Prostate gland (tissue), 2 donors: ENCODE results near the gene LRRC30. TPM values are rescaled to one million over a fixed set of nuclear protein-coding genes. Genes with fewer than 3 reads are reported as not detected.

Experiments
- DNase-seq: peaks from one replicate; pipeline ENCODE4 v3.0.0-alpha.2; 2019; ENCODE audit warnings: low spot score
- H3K27ac ChIP-seq, 2 donors: fragments of 200-600 bp; sonication (generic); 2 replicates each; pipeline ENCODE4 v1.5.1; 2017 to 2019
- H3K27me3 ChIP-seq: fragments of 200-600 bp; sonication (generic); replicated peaks from 2 replicates; pipeline ENCODE4 v1.5.1; 2019; ENCODE audit not compliant: insufficient read depth
- H3K36me3 ChIP-seq, 2 donors: fragments of 200-600 bp; sonication (generic); 1 replicate in 1 of 2; 2 replicates in 1 of 2; pipeline versions ENCODE4 v1.5.1 to v1.8.1; 2017 to 2019
- H3K4me1 ChIP-seq: fragments of 200-600 bp; sonication (generic); replicated peaks from 2 replicates; pipeline ENCODE4 v1.5.1; 2019
- H3K4me3 ChIP-seq, 2 donors: fragments of 200-600 bp; sonication (generic); 2 replicates each; pipeline ENCODE4 v1.5.1; 2017 to 2019
- H3K9me3 ChIP-seq: fragments of 200-600 bp; sonication (generic); 2 replicates; pipeline ENCODE4 v1.5.1; 2017
- POLR2A ChIP-seq: fragments of 450-650 bp; IDR thresholded peaks from one replicate; pipeline ENCODE4 v1.6.1; 2016; ENCODE audit warnings: antibody characterized with exemption, mild to moderate bottlenecking
- POLR2AphosphoS5 ChIP-seq: sonication (generic); formaldehyde crosslinking; IDR thresholded peaks from one replicate; pipeline ENCODE4 v1.6.1; 2017; ENCODE audit warnings: antibody characterized with exemption
- WGBS: methylation state at CpG from one replicate; pipeline ENCODE4 v1.1.5; 2018; 5-methylcytosine and 5-hydroxymethylcytosine counted together
- intact Hi-C: fragments of 100-400 bp; cut with DNase I; formaldehyde crosslinking; loops from one replicate; pipeline ENCODE4 v1.14.2; 2022
- total RNA-seq, 2 donors: library from RNA; depleted of rRNA; stranded (reverse); fragments of >200 nt; gene quantifications; one replicate each; pipeline ENCODE4 v1.1.0, GENCODE V29; 2016
- TF ChIP-seq, protein P1 (sequence below), 4 experiments: fragments of 200-600 bp in 2 of 4; fragments of 450-650 bp in 2 of 4; sonication (generic) in 2 of 4; IDR thresholded peaks; 1 replicate in 3 of 4; 2 replicates in 1 of 4; pipeline ENCODE4 v1.5.1; 2016 to 2019; ENCODE audit warnings: antibody characterized with exemption in 4 of 4, mild to moderate bottlenecking in 2 of 4, moderate library complexity in 2 of 4

LRRC30 gene
- total RNA-seq, 2 donors from 2014 or later, result not detected

DNA sequence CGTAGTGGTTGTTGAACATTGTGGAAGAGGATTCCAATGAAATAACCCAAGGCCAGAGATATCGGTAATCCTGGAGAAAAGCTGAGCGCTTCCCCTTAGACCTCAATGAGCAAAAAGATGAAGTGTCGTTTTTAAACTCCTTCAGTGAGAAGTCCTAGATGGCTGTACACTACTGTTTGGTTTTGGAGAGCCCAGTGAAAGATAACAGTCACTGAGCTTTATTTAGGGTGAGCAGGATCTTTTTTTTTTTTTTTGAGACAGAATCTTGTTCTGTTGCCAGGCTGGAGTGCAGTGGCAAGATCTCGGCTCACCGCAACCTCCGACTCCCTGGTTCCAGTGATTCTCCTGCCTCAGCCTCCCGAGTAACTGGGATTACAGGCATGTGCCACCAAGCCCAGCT lies 24.2 kb downstream of the LRRC30 start:
- Histone ChIP-seq H3K27me3 (no peaks in the 10 kb centered on the region), H3K9me3 (no peaks in the 10 kb centered on the region), H3K27ac (no peak overlapping the region), H3K36me3 (no peaks in the 10 kb centered on the region), H3K4me3 (no peak overlapping the region), H3K4me1 (no peaks in the 10 kb centered on the region)
- no peak for DNase-seq
- 94% methylated on average over 8 of the region's 8 CpGs for WGBS
- TF ChIP-seq POLR2A (no peak), POLR2AphosphoS5 (no peak)
- TF ChIP-seq, protein P1, sequence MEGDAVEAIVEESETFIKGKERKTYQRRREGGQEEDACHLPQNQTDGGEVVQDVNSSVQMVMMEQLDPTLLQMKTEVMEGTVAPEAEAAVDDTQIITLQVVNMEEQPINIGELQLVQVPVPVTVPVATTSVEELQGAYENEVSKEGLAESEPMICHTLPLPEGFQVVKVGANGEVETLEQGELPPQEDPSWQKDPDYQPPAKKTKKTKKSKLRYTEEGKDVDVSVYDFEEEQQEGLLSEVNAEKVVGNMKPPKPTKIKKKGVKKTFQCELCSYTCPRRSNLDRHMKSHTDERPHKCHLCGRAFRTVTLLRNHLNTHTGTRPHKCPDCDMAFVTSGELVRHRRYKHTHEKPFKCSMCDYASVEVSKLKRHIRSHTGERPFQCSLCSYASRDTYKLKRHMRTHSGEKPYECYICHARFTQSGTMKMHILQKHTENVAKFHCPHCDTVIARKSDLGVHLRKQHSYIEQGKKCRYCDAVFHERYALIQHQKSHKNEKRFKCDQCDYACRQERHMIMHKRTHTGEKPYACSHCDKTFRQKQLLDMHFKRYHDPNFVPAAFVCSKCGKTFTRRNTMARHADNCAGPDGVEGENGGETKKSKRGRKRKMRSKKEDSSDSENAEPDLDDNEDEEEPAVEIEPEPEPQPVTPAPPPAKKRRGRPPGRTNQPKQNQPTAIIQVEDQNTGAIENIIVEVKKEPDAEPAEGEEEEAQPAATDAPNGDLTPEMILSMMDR (IDR thresholded peaks at IDR 0.05), result no peak
- intact Hi-C loops, result no loop called here

DNA sequence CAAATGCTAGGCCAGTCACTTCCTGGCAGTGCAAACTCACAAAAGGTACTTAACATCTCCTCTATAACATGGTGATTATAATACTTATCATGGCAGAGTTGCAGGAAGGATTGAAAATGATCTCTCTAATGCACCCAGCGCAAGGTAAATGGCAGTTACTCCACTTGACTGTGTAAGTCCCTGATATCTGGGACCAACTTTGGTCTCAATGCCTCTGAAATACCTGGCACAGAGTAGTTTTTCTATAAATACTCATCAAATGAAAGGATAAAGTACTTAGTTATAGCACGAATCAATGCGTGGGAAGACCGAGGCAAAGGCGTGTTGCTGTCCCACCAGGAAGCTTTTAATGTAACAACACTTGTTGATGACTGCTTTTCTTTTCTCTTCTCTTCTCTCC lies 24.8 kb downstream of the LRRC30 start:
- no peaks in the 10 kb centered on the region for H3K9me3 ChIP-seq
- no peaks in the 10 kb centered on the region for H3K4me1 ChIP-seq
- intact Hi-C loops, result no loop called here
- DNase-seq, result no peak
- H3K36me3 ChIP-seq, result no peaks in the 10 kb centered on the region
- H3K4me3 ChIP-seq, result no peak overlapping the region
- H3K27me3 ChIP-seq, result no peaks in the 10 kb centered on the region
- 96% methylated on average over 5 of the region's 5 CpGs for WGBS
- no peak overlapping the region for H3K27ac ChIP-seq
- no peak for TF ChIP-seq POLR2AphosphoS5
- TF ChIP-seq, protein P1 (IDR thresholded peaks at IDR 0.05), result no peak
- no peak for TF ChIP-seq POLR2A

DNA sequence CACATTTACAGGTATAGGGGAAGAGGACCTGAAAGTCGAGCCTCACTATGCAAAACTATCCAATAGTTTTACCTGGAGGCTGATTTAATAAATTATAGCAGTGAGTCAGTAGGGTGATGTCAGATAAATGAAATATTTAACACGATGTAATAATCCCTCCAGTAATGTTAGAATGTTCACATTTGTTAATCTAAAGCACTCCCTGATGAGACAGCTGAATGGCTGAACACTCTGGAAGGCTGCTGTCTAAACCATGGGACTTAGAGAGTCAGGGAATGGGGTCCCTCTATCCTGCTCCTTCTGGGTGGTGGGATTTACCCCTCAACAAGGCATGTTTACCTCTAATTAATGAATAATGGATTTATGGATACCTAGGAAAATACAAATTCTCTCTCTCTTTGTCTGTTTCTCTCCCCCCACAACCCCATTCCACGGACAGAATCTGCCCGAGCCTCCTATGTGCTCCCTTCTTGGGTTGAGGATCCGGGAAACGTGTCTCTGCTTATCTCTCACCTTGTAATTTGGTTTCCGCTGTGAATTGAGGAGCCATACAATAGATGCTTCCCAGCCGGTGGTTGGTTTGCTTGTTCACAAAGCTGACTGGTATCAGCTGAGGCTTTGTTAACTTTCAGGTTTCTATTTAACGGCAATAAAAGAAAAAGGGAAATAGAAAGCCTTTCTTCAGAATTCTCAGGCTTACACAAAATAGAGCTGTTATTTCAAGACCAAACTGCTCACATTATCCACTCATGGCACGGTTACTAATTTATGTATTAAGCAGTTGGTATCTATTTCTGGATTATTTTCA lies 25.9 kb downstream of the LRRC30 start:
- no peaks in the 10 kb centered on the region for H3K36me3 ChIP-seq
- TF ChIP-seq POLR2A, result no peak
- no peak for TF ChIP-seq POLR2AphosphoS5
- TF ChIP-seq, protein P1 (IDR thresholded peaks at IDR 0.05), result no peak
- no peak for DNase-seq
- no peak overlapping the region for H3K4me3 ChIP-seq
- no peaks in the 10 kb centered on the region for H3K9me3 ChIP-seq
- H3K4me1 ChIP-seq, result no peaks in the 10 kb centered on the region
- H3K27ac ChIP-seq, result no peak overlapping the region
- no peaks in the 10 kb centered on the region for H3K27me3 ChIP-seq
- intact Hi-C loops, result no loop called here
- WGBS, result 27% methylated on average over 10 of the region's 10 CpGs

DNA sequence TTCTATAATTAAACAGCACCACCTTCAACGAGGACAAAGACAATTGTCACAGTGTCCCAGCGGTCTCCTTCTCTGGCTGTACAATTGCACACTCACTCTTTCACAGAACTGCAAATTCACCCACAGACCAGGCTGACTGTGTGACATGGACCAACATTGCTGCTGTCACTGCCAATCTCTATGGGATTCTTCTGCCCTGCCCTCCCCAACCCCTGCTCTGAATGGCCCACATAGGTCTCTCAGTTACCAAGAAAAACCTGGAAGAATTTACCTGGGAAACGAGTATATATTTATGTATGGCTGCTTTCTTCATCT lies 26.5 kb downstream of the LRRC30 start:
- Histone ChIP-seq H3K27ac (no peak overlapping the region), H3K27me3 (no peaks in the 10 kb centered on the region), H3K9me3 (no peaks in the 10 kb centered on the region), H3K36me3 (no peaks in the 10 kb centered on the region), H3K4me3 (no peak overlapping the region), H3K4me1 (no peaks in the 10 kb centered on the region)
- DNase-seq, result no peak
- intact Hi-C loops, result no loop called here
- WGBS, result 62% methylated on average over 3 of the region's 3 CpGs
- no peak for TF ChIP-seq POLR2A
- TF ChIP-seq, protein P1 (IDR thresholded peaks at IDR 0.05), result no peak
- no peak for TF ChIP-seq POLR2AphosphoS5

DNA sequence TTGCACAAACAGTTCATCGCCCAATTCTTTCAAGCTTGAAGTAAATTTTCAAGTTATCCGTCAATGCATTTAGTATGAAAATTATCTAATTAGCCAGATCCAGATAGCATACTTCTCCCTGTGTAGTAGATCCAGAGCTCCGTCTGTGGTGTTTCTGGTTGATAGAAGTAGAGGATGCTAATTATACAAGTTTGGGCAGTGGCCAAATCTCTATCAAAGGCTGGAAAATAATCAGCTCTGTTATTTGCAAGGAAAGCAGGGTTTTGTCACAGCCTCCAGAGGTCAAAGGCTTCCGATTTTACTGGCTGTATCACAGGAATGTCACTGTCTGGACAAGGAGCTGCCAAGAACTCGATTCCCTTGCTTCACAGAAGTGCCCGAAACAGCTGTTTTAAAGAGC lies 28.6 kb downstream of the LRRC30 start:
- Histone ChIP-seq H3K4me1 (no peaks in the 10 kb centered on the region), H3K27ac (no peak overlapping the region), H3K9me3 (no peaks in the 10 kb centered on the region), H3K27me3 (no peaks in the 10 kb centered on the region), H3K4me3 (no peak overlapping the region), H3K36me3 (no peaks in the 10 kb centered on the region)
- no peak for DNase-seq
- TF ChIP-seq, protein P1 (IDR thresholded peaks at IDR 0.05), result no peak
- TF ChIP-seq POLR2A, result no peak
- intact Hi-C loops, result no loop called here
- 47% methylated on average over 6 of the region's 6 CpGs for WGBS
